CD4-positive, alpha-beta T cell treated with Interleukin-4 for 4 hours (primary cell): ENCODE measurements around the gene ST14.

Source experiments
- DNase-seq: peaks from one replicate; pipeline ENCODE4 v3.0.0-alpha.2; 2020

ST14 gene

GRCh38 chr11:130137999-130138398 lies 21.6 kb upstream of the ST14 start:
- DNase-seq: no peak

GRCh38 chr11:130139401-130139800 lies 20.2 kb upstream of the ST14 start:
- no peak for DNase-seq

GRCh38 chr11:130141561-130142341 lies 17.8 kb upstream of the ST14 start:
- no peak for DNase-seq

GRCh38 chr11:130144141-130144540 lies 15.4 kb upstream of the ST14 start:
- no peak for DNase-seq

GRCh38 chr11:130144861-130145281 lies 14.7 kb upstream of the ST14 start:
- DNase-seq: no peak

DNA sequence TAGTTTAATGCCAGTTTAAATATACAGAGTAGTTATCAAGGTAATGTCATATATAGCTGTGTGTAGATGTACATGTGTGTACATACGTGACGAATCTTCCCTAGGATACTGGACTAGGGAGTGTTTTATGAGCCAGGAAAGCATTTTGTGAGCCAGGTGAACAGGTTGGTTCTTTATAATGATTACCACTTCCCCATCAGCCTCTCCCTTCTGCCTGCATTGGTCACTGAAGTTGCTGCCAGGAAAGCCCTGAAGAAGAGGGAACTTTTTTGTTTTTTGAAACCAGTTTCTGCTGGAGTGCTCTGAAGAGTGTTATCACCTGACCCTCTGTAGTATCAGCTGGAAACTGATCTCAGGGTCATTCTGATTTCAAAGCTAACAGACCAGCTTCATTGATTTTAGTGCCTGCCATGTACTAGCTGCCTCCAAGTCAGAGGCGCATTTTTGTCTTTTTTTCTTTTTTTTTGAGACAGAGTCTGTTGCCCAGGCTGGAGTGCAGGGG lies 14.2 kb upstream of the ST14 start:
- DNase-seq: no peak

- no peak for DNase-seq
These were observed 13.4 kb upstream of the ST14 start for GRCh38 chr11:130145975-130146776.

DNA sequence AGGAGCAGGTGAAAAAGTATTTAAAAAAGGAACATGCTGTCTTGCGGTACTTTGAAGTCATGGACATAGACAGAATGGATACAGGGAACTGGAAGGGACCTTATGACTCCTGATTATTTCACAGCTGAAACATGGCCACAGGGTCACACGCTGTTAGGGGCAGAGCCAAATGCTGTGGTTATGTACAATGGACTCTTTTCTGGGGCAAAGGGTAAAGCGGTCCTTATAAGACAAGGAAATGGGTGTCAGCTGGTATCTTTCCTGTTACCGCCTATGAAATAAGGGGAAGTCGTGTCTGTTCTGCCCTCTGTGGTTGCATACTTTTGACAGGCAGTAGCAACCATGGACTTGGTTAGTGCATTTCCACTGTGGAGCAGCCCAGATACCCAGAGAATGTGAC lies 12.8 kb upstream of the ST14 start:
- DNase-seq: peak; percentile 23

DNA sequence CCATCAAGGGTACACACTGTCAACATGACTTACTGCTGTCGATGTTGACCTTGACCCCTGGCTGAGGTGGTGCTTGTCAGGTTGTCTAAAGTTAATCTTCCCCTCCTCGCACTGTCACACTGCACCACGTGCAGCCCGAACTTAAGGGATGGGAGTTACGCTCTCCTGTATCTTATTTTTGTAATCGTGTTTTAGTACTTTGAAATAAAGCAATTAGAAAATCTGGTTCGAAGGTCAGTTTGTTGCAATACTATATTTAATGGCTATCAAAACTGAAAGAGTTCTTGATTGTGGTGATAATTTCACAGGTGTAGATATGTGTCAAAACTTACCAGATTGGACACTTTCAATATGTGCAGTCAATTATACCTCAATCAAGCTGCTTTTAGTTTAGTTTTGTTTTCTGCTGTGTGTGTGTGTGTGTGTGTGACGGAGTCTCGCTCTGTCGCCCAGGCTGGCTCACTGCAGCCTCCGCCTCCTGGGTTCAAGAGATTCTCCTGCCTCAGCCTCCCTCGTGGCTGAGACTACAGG lies 10.7 kb upstream of the ST14 start:
- no peak for DNase-seq

GRCh38 chr11:130150790-130151189 lies 8.8 kb upstream of the ST14 start:
- no peak for DNase-seq

- no peak for DNase-seq
These were observed 8.4 kb upstream of the ST14 start for GRCh38 chr11:130151196-130151595.

GRCh38 chr11:130156108-130157022 lies 3.2 kb upstream of the ST14 start:
- no peak for DNase-seq

DNA sequence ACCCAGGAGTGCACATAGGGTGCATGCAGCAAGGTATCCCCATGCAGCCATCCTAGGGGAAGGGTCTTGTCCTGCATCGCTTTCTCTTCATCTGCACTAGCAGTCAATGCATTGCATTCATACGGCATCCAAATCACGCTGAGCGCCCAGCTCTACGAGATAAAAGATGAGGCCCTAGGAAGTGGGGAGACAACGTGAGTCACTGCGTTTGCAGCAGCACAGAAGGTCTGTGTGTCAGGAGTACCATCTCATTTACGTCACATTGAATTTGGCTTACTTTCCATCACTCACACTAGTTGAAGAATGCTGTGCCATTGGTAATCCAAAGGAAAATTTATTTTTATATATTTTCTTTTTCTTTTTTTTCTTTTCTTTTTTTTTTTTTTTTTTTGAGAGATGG lies 2.5 kb upstream of the ST14 start:
- no peak for DNase-seq

GRCh38 chr11:130157840-130158239 lies 1.7 kb upstream of the ST14 start:
- DNase-seq: no peak

- no peak for DNase-seq
These were observed 443 bp upstream of the ST14 start for GRCh38 chr11:130159139-130159538.

DNA sequence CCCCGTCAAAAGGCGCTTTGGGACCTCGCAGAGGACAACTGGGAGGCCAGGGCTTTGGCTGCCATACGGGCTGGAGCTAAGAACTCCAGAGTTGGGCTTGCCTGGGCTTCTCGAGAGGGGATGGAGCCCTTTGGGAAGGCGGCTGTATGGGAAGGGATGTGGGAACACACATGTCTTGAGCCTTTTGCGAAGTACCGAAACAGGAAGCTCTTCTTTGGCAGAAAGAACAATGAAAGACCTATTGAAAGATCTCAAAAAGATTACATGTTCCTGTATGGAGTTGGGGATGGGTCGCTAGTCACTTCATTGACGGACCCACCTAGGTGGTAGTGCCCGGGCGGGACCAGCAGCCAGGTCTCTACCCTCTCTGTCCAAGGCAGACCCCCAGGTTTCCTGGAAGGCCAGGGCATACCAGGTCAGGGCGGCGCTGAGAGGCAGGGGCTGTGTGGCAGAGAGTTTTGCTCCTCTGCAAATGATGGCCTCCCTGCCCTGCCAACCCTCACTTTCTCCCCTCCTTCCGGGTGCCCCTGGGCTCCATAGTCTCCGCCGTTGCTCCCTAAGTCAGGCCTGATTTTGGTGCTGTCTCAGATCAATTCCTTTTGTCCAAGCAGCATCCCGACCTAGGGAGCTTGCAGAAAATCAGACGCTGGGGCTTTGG lies 1.0 kb downstream of the ST14 start:
- no peak for DNase-seq

GRCh38 chr11:130161441-130162145 lies 2.0 kb downstream of the ST14 start:
- no peak for DNase-seq

- no peak for DNase-seq
These were observed 3.2 kb downstream of the ST14 start for GRCh38 chr11:130162733-130163132.

- no peak for DNase-seq
These were observed 4.0 kb downstream of the ST14 start for GRCh38 chr11:130163346-130164220.

- DNase-seq: no peak
These were observed 4.6 kb downstream of the ST14 start for GRCh38 chr11:130164221-130164570.
